Measurements from ENCODE around the gene RNF148.

RNF148 gene

GRCh38 chr7:122672536-122672935, 30.2 kb downstream of the RNF148 start:
- no peak for TF ChIP-seq CTCF (IDR thresholded peaks at IDR 0.05; ENCODE audit: low read depth, low read length)
- H3K4me3 ChIP-seq (ENCODE audit: low read depth, low read length), result no peak overlapping the region

DNA sequence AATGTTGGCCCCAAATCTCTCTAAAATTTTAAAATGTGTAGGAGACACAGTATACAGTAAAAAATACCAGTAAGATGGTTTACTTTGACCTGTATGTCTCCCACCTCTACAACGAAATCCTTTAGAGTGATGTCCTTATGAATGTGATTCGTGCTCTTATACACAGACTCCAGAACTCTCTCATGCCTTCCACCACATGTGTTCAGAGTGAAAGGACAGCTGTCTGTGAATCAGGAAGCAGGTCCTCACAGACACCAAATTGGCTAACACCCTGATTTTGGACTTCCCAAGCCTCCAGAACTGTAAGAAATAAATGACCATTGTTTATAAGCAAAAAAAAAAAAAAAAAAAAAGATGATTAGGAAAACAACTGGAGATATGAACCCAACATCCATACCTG, 39.0 kb downstream of the RNF148 start:
- no peak overlapping the region for H3K4me3 ChIP-seq (ENCODE audit: low read depth, low read length)
- TF ChIP-seq CTCF (IDR thresholded peaks at IDR 0.05; ENCODE audit: low read depth, low read length), result no peak

GRCh38 chr7:122658856-122659255, 43.9 kb downstream of the RNF148 start:
- no peak overlapping the region for H3K4me3 ChIP-seq (ENCODE audit: low read depth, low read length)
- no peak for TF ChIP-seq CTCF (IDR thresholded peaks at IDR 0.05; ENCODE audit: low read depth, low read length)

GRCh38 chr7:122653685-122654084, 49.0 kb downstream of the RNF148 start:
- TF ChIP-seq CTCF (IDR thresholded peaks at IDR 0.05; ENCODE audit: low read depth, low read length), result no peak
- no peak overlapping the region for H3K4me3 ChIP-seq (ENCODE audit: low read depth, low read length)

GRCh38 chr7:122652876-122653275, 49.8 kb downstream of the RNF148 start:
- no peak overlapping the region for H3K4me3 ChIP-seq (ENCODE audit: low read depth, low read length)
- TF ChIP-seq CTCF (IDR thresholded peaks at IDR 0.05; ENCODE audit: low read depth, low read length), result no peak

Measured in WI38 (cell line).